Fibroblast of lung (primary cell): ENCODE data around the gene MRPS2. TPM values are rescaled to one million over a fixed set of nuclear protein-coding genes. Genes with fewer than 3 reads are reported as not detected.
"Not testable (repeated sequence)": the region's sequence is repeated elsewhere in the genome, so short reads cannot be mapped to it uniquely, and the experiment has no call there.

ENCODE experiments used
- DNase-seq, 2 donors: peaks; one replicate each; pipeline versions ENCODE4 v3.0.0 to v3.0.0-alpha.2; 2010; ENCODE audit warnings: low read depth in 2 of 2
- H2AFZ ChIP-seq: 2 replicates; pipeline ENCODE4 v1.5.1; 2012; ENCODE audit warnings: low read length, control low read depth, inconsistent platforms
- H3K27ac ChIP-seq: 2 replicates; pipeline ENCODE4 v1.5.1; 2011; ENCODE audit warnings: low read length, control low read depth; ENCODE audit not compliant: insufficient read depth
- H3K27me3 ChIP-seq: 2 replicates; pipeline ENCODE4 v1.5.1; 2011; ENCODE audit warnings: mild to moderate bottlenecking, low read length; ENCODE audit not compliant: control insufficient read depth, insufficient read depth
- H3K36me3 ChIP-seq: 2 replicates; pipeline ENCODE4 v1.5.1; 2011; ENCODE audit warnings: low read length; ENCODE audit not compliant: control insufficient read depth, insufficient read depth
- H3K4me1 ChIP-seq: 2 replicates; pipeline ENCODE4 v1.5.1; 2011; ENCODE audit warnings: low read length; ENCODE audit not compliant: control insufficient read depth, insufficient read depth; ENCODE audit errors: extremely low read depth
- H3K4me2 ChIP-seq: 2 replicates; pipeline ENCODE4 v1.5.1; 2011; ENCODE audit warnings: low read length, control low read depth; ENCODE audit not compliant: insufficient read depth; ENCODE audit errors: extremely low read depth
- H3K4me3 ChIP-seq, 4 experiments: fragments of 200-600 bp in 1 of 4; sonication (generic) in 1 of 4; replicated peaks in 1 of 4; 2 replicates each; pipeline ENCODE4 v1.5.1; 2011 to 2016; ENCODE audit warnings: low read length in 4 of 4, low read depth in 3 of 4, mild to moderate bottlenecking in 3 of 4, control low read depth in 2 of 4, inconsistent platforms in 1 of 4, mixed read lengths in 1 of 4; ENCODE audit not compliant: insufficient read depth in 1 of 4; ENCODE audit errors: control extremely low read depth in 1 of 4
- H3K79me2 ChIP-seq: 2 replicates; pipeline ENCODE4 v1.5.1; 2012; ENCODE audit warnings: mild to moderate bottlenecking, low read length, inconsistent platforms; ENCODE audit not compliant: control insufficient read depth, insufficient read depth
- H3K9ac ChIP-seq: 2 replicates; pipeline ENCODE4 v1.5.1; 2011; ENCODE audit warnings: mild to moderate bottlenecking, low read length, control low read depth; ENCODE audit not compliant: insufficient read depth
- H3K9me3 ChIP-seq: 2 replicates; pipeline ENCODE4 v1.5.1; 2012; ENCODE audit warnings: low read depth, low read length; ENCODE audit not compliant: control insufficient read depth, insufficient read depth
- H4K20me1 ChIP-seq: 2 replicates; pipeline ENCODE4 v1.5.1; 2011; ENCODE audit warnings: low read length; ENCODE audit not compliant: control insufficient read depth, insufficient read depth; ENCODE audit errors: extremely low read depth
- CTCF ChIP-seq, 2 donors: IDR thresholded peaks in 1 of 2; conservative IDR thresholded peaks in 1 of 2; 1 replicate in 1 of 2; 2 replicates in 1 of 2; pipeline ENCODE4 v1.5.1; 2011 to 2012; ENCODE audit warnings: low read length in 2 of 2, control low read depth in 1 of 2, inconsistent platforms in 1 of 2, low read depth in 1 of 2, mild to moderate bottlenecking in 1 of 2
- EZH2 ChIP-seq: IDR thresholded peaks from 2 replicates; pipeline ENCODE4 v1.5.1; 2012; ENCODE audit warnings: low read length, control low read depth, mild to moderate bottlenecking; ENCODE audit errors: missing control alignments
- polyA plus RNA-seq, 2 donors: library from polyadenylated mRNA; depleted of rRNA in 1 of 2; stranded (reverse) in 1 of 2; unstranded in 1 of 2; fragments of >200 nt; gene quantifications; 2 replicates each; pipeline ENCODE4 v1.2.1, GENCODE V29; 2011 to 2012; ENCODE audit warnings: missing spikeins in 1 of 2
- total RNA-seq: library from RNA; depleted of rRNA; stranded (reverse); fragments of >200 nt; gene quantifications from 2 replicates; pipeline ENCODE4 v1.2.1, GENCODE V29; 2014

Gene MRPS2
- total and polyA plus RNA-seq, 2 donors (not counting 1 experiment from before 2014, with no cell fraction given), result 10.4 to 43.6 TPM

GRCh38 chr9:135547756-135548736 lies 47.6 kb downstream of the MRPS2 start:
- H4K20me1 ChIP-seq, result no peaks in the 10 kb centered on the region
- H3K9me3 ChIP-seq, result no peaks in the 10 kb centered on the region
- H3K4me3 ChIP-seq, result no peak overlapping the region

GRCh38 chr9:135549478-135550343 lies 49.2 kb downstream of the MRPS2 start:
- H3K27me3 ChIP-seq, H3K9me3 ChIP-seq, H3K4me1 ChIP-seq, H3K79me2 ChIP-seq, H4K20me1 ChIP-seq, H3K4me3 ChIP-seq, H3K9ac ChIP-seq, H3K27ac ChIP-seq, DNase-seq, H2AFZ ChIP-seq, H3K4me2 ChIP-seq, H3K36me3 ChIP-seq: not testable (repeated sequence)

More at GRCh38 chr9:135547756-135548736, 47.6 kb downstream of the MRPS2 start:
- Histone ChIP-seq H3K4me1 (no peaks in the 10 kb centered on the region), H3K79me2 (no peaks in the 10 kb centered on the region), H2AFZ (no peak overlapping the region), H3K4me2 (no peak overlapping the region), H3K27ac (no peak overlapping the region), H3K27me3 (no peaks in the 10 kb centered on the region), H3K36me3 (no peaks in the 10 kb centered on the region), H3K9ac (no peak overlapping the region)
- TF ChIP-seq EZH2 (no peak), CTCF (conservative IDR thresholded peaks at IDR 0.05 in 1 of 2, IDR thresholded peaks at IDR 0.05 in 1 of 2; ENCODE audit: low read depth in 1 of 2, low read length in 2 of 2) (no peak)
- no peak for DNase-seq

GRCh38 chr9:135550344-135550918 lies 49.9 kb downstream of the MRPS2 start:
- no peak overlapping the region for H3K27ac ChIP-seq
- H3K36me3 ChIP-seq, result no peaks in the 10 kb centered on the region
- H4K20me1 ChIP-seq, result no peaks in the 10 kb centered on the region
- H3K4me1 ChIP-seq, result no peaks in the 10 kb centered on the region
- H3K9me3 ChIP-seq, result no peaks in the 10 kb centered on the region
- H3K4me2 ChIP-seq, result no peak overlapping the region
- TF ChIP-seq CTCF (conservative IDR thresholded peaks at IDR 0.05 in 1 of 2, IDR thresholded peaks at IDR 0.05 in 1 of 2; ENCODE audit: low read depth in 1 of 2, low read length in 2 of 2), result no peak
- no peak for TF ChIP-seq EZH2
- H3K27me3 ChIP-seq, result no peaks in the 10 kb centered on the region
- no peak overlapping the region for H2AFZ ChIP-seq
- no peak overlapping the region for H3K9ac ChIP-seq
- no peak overlapping the region for H3K4me3 ChIP-seq
- DNase-seq, result no peak
- H3K79me2 ChIP-seq, result no peaks in the 10 kb centered on the region
